Small intestine (tissue), 7 donors: Measurements from ENCODE around the gene SNTA1. TPM values are rescaled to one million over a fixed set of nuclear protein-coding genes. Genes with fewer than 3 reads are reported as not detected.
"Not testable (repeated sequence)": the region's sequence is repeated elsewhere in the genome, so short reads cannot be mapped to it uniquely, and the experiment has no call there.

Experiments used
- DNase-seq, 2 donors: peaks; one replicate each; pipeline versions ENCODE4 v3.0.0 to v3.0.0-alpha.2; 2013
- FAIRE-seq: peaks from 2 replicates; lab custom pipeline; 2012; peaks lifted over from hg19 to GRCh38; lab: Jason Lieb, UNC
- H3K27ac ChIP-seq, 3 donors: one replicate each; pipeline ENCODE4 v1.5.1; 2013; ENCODE audit warnings: low read length in 2 of 3, mild to moderate bottlenecking in 2 of 3, control low read depth in 1 of 3, inconsistent platforms in 1 of 3, low read depth in 1 of 3, moderate library complexity in 1 of 3
- H3K27me3 ChIP-seq, 3 donors: one replicate each; pipeline ENCODE4 v1.6.1; 2013; ENCODE audit warnings: low read length in 3 of 3, inconsistent platforms in 1 of 3; ENCODE audit not compliant: control insufficient read depth in 3 of 3, insufficient read depth in 3 of 3
- H3K36me3 ChIP-seq, 3 donors: one replicate each; pipeline ENCODE4 v1.6.1; 2013; ENCODE audit warnings: low read length in 3 of 3, inconsistent platforms in 1 of 3, low read depth in 1 of 3, mild to moderate bottlenecking in 1 of 3, moderate library complexity in 1 of 3; ENCODE audit not compliant: control insufficient read depth in 3 of 3, insufficient read depth in 2 of 3
- H3K4me1 ChIP-seq, 3 donors: one replicate each; pipeline ENCODE4 v1.6.1; 2013; ENCODE audit warnings: low read length in 2 of 3, inconsistent platforms in 1 of 3, low read depth in 1 of 3, mild to moderate bottlenecking in 1 of 3, moderate library complexity in 1 of 3; ENCODE audit not compliant: control insufficient read depth in 3 of 3, insufficient read depth in 2 of 3
- H3K4me3 ChIP-seq, 3 donors: one replicate each; pipeline ENCODE4 v1.5.1; 2013; ENCODE audit warnings: low read length in 3 of 3, control low read depth in 1 of 3, inconsistent platforms in 1 of 3, low read depth in 1 of 3, mild to moderate bottlenecking in 1 of 3, moderate library complexity in 1 of 3
- H3K9me3 ChIP-seq, 2 donors: one replicate each; pipeline ENCODE4 v1.6.1; 2013; ENCODE audit warnings: low read depth in 1 of 2, low read length in 1 of 2; ENCODE audit not compliant: control insufficient read depth in 2 of 2, insufficient read depth in 1 of 2
- WGBS, 3 donors: extraction: QIAGEN DNeasy Blood & Tissue Kit; methylation state at CpG; one replicate each; pipeline ENCODE4 v1.1.7; 2013; 5-methylcytosine and 5-hydroxymethylcytosine counted together
- polyA plus RNA-seq, 4 donors: library from polyadenylated mRNA; stranded (reverse) in 3 of 4; unstranded in 1 of 4; fragments of 200-250 nt in 3 of 4; fragments of 120-200 nt in 1 of 4; gene quantifications; one replicate each; pipeline versions ENCODE4 v1.2.1 to v1.2.3, GENCODE V29; 2013
- donor health status: healthy with polysubstance abuse.
- donor health status: control.
- donor health status: control.
- donor health status: Bipolar disorder and iron deficiency.
- donor health status: healthy.

Gene SNTA1
- polyA plus RNA-seq, 4 donors = 8.3 to 15.4 (median 11.5) TPM

- H3K27ac ChIP-seq = no peak overlapping the region
- H3K4me3 ChIP-seq = no peak overlapping the region
- H3K36me3 ChIP-seq = peaks cover 0 to 20% (median 0%) of the 10 kb centered on the region in 3 donors
- 86 to 93% (median 88%) methylated on average over 8 of the region's 8 CpGs for WGBS, 3 donors
- no peak for FAIRE-seq
- DNase-seq = no peak
- H3K9me3 ChIP-seq = no peaks in the 10 kb centered on the region
- no peaks in the 10 kb centered on the region for H3K27me3 ChIP-seq
- no peaks in the 10 kb centered on the region for H3K4me1 ChIP-seq
Measured at GRCh38 chr20:33433465-33434234, 9.9 kb downstream of the SNTA1 start.

GRCh38 chr20:33431797-33432381 lies 11.7 kb downstream of the SNTA1 start:
- DNase-seq (no peak), FAIRE-seq (no peak)
- no peak overlapping the region for H3K4me3 ChIP-seq
- H3K27me3 ChIP-seq = no peaks in the 10 kb centered on the region
- no peak overlapping the region for H3K27ac ChIP-seq
- H3K9me3 ChIP-seq = no peaks in the 10 kb centered on the region
- no peaks in the 10 kb centered on the region for H3K4me1 ChIP-seq
- 73 to 82% (median 81%) methylated on average over 5 of the region's 5 CpGs for WGBS, 3 donors
- H3K36me3 ChIP-seq = peaks cover 0 to 8% (median 0%) of the 10 kb centered on the region in 3 donors

DNA sequence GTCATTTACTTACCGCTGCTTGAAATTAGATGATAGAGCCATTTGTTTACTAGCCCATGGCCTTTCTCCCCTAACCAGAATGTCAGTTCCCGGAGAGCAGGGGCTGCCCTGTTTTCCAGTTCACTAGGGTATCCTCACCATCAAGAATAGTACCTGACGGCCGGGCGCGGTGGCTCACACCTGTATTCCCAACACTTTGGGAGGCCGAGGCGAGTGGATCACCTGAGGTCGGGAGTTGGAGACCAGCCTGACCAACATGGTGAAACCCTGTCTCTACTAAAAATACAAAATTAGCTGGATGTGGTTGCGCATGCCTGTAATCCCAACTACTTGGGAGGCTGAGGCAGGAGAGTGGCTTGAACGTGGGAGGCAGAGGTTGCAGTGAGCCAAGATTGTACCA lies 19.7 kb downstream of the SNTA1 start:
- H3K27me3 ChIP-seq, H3K27ac ChIP-seq, H3K4me1 ChIP-seq, H3K4me3 ChIP-seq, DNase-seq, H3K36me3 ChIP-seq, H3K9me3 ChIP-seq, FAIRE-seq: not testable (repeated sequence)
- WGBS, 3 donors = 92 to 96% (median 95%) methylated on average over 11 of the region's 11 CpGs

- DNase-seq = no peak
- Histone ChIP-seq H3K27me3 (no peaks in the 10 kb centered on the region), H3K36me3 (peaks cover 0 to 7% (median 0%) of the 10 kb centered on the region in 3 donors), H3K27ac (peak overlapping the region in 1 of 3 donors; percentile 17), H3K4me1 (no peaks in the 10 kb centered on the region), H3K4me3 (no peak overlapping the region), H3K9me3 (no peaks in the 10 kb centered on the region)
- WGBS, 3 donors = 55 to 63% (median 58%) methylated on average over 7 of the region's 7 CpGs
- no peak for FAIRE-seq
Measured at GRCh38 chr20:33423141-33423834, 20.3 kb downstream of the SNTA1 start.

- no peaks in the 10 kb centered on the region for H3K27me3 ChIP-seq
- H3K36me3 ChIP-seq = peaks cover 0 to 8% (median 0%) of the 10 kb centered on the region in 3 donors
- 56 to 65% (median 61%) methylated on average over 7 of the region's 7 CpGs for WGBS, 3 donors
- no peak overlapping the region for H3K4me3 ChIP-seq
- no peak overlapping the region for H3K27ac ChIP-seq
- H3K9me3 ChIP-seq = no peaks in the 10 kb centered on the region
- H3K4me1 ChIP-seq = no peaks in the 10 kb centered on the region
- no peak for FAIRE-seq
- DNase-seq = no peak
Measured at GRCh38 chr20:33419140-33419974, 24.2 kb downstream of the SNTA1 start.

DNA sequence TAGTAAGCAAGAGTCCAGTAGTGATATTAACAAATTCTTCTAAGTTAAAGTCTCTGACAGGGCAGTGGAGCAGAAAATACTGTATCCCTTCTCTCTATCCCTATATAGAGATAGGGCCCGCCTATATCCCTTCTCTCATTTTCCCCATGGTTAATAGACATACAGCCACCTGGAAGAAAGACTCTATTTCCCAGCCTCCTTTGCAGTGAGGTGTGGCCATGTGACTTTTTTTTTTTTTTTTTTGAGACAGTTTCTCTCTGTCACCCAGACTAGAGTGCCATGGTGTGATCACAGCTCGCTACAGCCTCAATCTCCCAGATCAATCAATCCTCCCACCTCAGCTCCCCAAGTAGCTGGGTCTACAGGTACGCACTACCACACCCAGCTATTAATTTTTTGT lies 25.5 kb downstream of the SNTA1 start:
- no peaks in the 10 kb centered on the region for H3K4me1 ChIP-seq
- H3K9me3 ChIP-seq = no peaks in the 10 kb centered on the region
- no peaks in the 10 kb centered on the region for H3K27me3 ChIP-seq
- DNase-seq (no peak), FAIRE-seq (no peak)
- no peak overlapping the region for H3K4me3 ChIP-seq
- 83 to 91% (median 90%) methylated on average over 3 of the region's 3 CpGs for WGBS, 3 donors
- peaks cover 0 to 8% (median 0%) of the 10 kb centered on the region in 3 donors for H3K36me3 ChIP-seq
- no peak overlapping the region for H3K27ac ChIP-seq

GRCh38 chr20:33415948-33416347 lies 27.6 kb downstream of the SNTA1 start:
- Histone ChIP-seq H3K4me1 (no peaks in the 10 kb centered on the region), H3K27ac (no peak overlapping the region), H3K9me3 (no peaks in the 10 kb centered on the region), H3K36me3 (peaks cover 0 to 25% (median 0%) of the 10 kb centered on the region in 3 donors), H3K4me3 (no peak overlapping the region), H3K27me3 (no peaks in the 10 kb centered on the region)
- DNase-seq (peak in 1 of 2 donors; percentile 25), FAIRE-seq (no peak)
- 41 to 50% (median 46%) methylated on average over 8 of the region's 8 CpGs for WGBS, 3 donors

- FAIRE-seq (no peak), DNase-seq (no peak)
- no peak overlapping the region for H3K4me3 ChIP-seq
- 90 to 92% (median 91%) methylated on average over 8 of the region's 8 CpGs for WGBS, 3 donors
- H3K9me3 ChIP-seq = peaks cover 0 to under 1% of the 10 kb centered on the region in 2 donors
- H3K36me3 ChIP-seq = peaks cover 0 to 47% (median 2%) of the 10 kb centered on the region in 3 donors
- H3K27me3 ChIP-seq = no peaks in the 10 kb centered on the region
- H3K4me1 ChIP-seq = no peaks in the 10 kb centered on the region
- no peak overlapping the region for H3K27ac ChIP-seq
Measured at GRCh38 chr20:33412484-33412838, 31.1 kb downstream of the SNTA1 start.
